VCaP (cell line): ENCODE data around the gene EIF2AK2.

Experiments
- H3K27ac ChIP-seq: fragments of 450-650 bp; 2 replicates; pipeline ENCODE4 v1.5.1; 2017
- CTCF ChIP-seq: fragments of 450-650 bp; conservative IDR thresholded peaks from 2 replicates; pipeline ENCODE4 v1.5.1; 2017; ENCODE audit warnings: mild to moderate bottlenecking, moderate library complexity

The EIF2AK2 gene

GRCh38 chr2:37096568-37096967, 60.2 kb downstream of the EIF2AK2 start:
- no peak overlapping the region for H3K27ac ChIP-seq
- TF ChIP-seq CTCF = no peak

GRCh38 chr2:37091873-37092272, 64.9 kb downstream of the EIF2AK2 start:
- TF ChIP-seq CTCF = no peak
- H3K27ac ChIP-seq = no peak overlapping the region

- TF ChIP-seq CTCF = no peak
- no peak overlapping the region for H3K27ac ChIP-seq
Observed at GRCh38 chr2:37090019-37090477, 66.7 kb downstream of the EIF2AK2 start.

GRCh38 chr2:37085731-37086147, 71.0 kb downstream of the EIF2AK2 start:
- no peak overlapping the region; the same call in 1 of the 2 replicates for H3K27ac ChIP-seq
- TF ChIP-seq CTCF = no peak

GRCh38 chr2:37084797-37085196, 72.0 kb downstream of the EIF2AK2 start:
- peak overlapping the region; percentile 78 for H3K27ac ChIP-seq
- TF ChIP-seq CTCF = no peak

GRCh38 chr2:37083873-37084794, 72.6 kb downstream of the EIF2AK2 start, which contains the start of the genes GPATCH11 and HEATR5B:
GPATCH11 (plus strand) TSS chr2:37084518; CDS start chr2:37088382, 3,864 bp downstream.
HEATR5B (minus strand) TSS chr2:37084372; CDS start chr2:37083414, 958 bp downstream.
- H3K27ac ChIP-seq = peak within 1 kb of the TSS; percentile 78
- no peak for TF ChIP-seq CTCF

GRCh38 chr2:37080689-37081088, 76.1 kb downstream of the EIF2AK2 start:
- no peak for TF ChIP-seq CTCF
- H3K27ac ChIP-seq = peak overlapping the region; percentile 18
